Keratinocyte (primary cell): ENCODE results near the gene RBM18. TPM values are rescaled to one million over a fixed set of nuclear protein-coding genes. Genes with fewer than 3 reads are reported as not detected.

Experiments
- DNase-seq: peaks from one replicate; pipeline ENCODE4 v3.0.0-alpha.2; 2011; ENCODE audit warnings: low read depth, missing footprints, low spot score
- FAIRE-seq: peaks from 2 replicates; lab custom pipeline; 2011; peaks lifted over from hg19 to GRCh38; lab: Jason Lieb, UNC
- H2AFZ ChIP-seq: 2 replicates; pipeline ENCODE4 v1.6.0; 2012; ENCODE audit warnings: low read length, control low read depth, inconsistent platforms; ENCODE audit not compliant: control insufficient read depth
- H3K27ac ChIP-seq: 2 replicates; pipeline ENCODE4 v1.5.1; 2011; ENCODE audit warnings: low read length; ENCODE audit not compliant: control insufficient read depth, insufficient read depth
- H3K27me3 ChIP-seq: 3 replicates; pipeline ENCODE4 v1.6.0; 2011; ENCODE audit warnings: low read length; ENCODE audit not compliant: control insufficient read depth, insufficient read depth; ENCODE audit errors: extremely low read depth
- H3K36me3 ChIP-seq, 2 experiments: 2 replicates in 1 of 2; 3 replicates in 1 of 2; pipeline ENCODE4 v1.5.1; 2011; ENCODE audit warnings: low read length in 2 of 2, mild to moderate bottlenecking in 1 of 2; ENCODE audit not compliant: control insufficient read depth in 2 of 2, insufficient read depth in 2 of 2; ENCODE audit errors: extremely low read depth in 1 of 2
- H3K4me1 ChIP-seq: 3 replicates; pipeline ENCODE4 v1.5.1; 2011; ENCODE audit warnings: low read length; ENCODE audit not compliant: control insufficient read depth, insufficient read depth; ENCODE audit errors: extremely low read depth
- H3K4me2 ChIP-seq: 3 replicates; pipeline ENCODE4 v1.6.0; 2011; ENCODE audit warnings: low read depth, low read length; ENCODE audit not compliant: control insufficient read depth, insufficient read depth; ENCODE audit errors: extremely low read depth
- H3K4me3 ChIP-seq, 3 experiments: fragments of 200-600 bp in 1 of 3; sonication (generic) in 1 of 3; 2 replicates in 2 of 3; 3 replicates in 1 of 3; pipeline ENCODE4 v1.5.1; 2011 to 2016; ENCODE audit warnings: low read length in 3 of 3, mild to moderate bottlenecking in 3 of 3, control low read depth in 2 of 3, inconsistent platforms in 1 of 3, low read depth in 1 of 3, mixed read lengths in 1 of 3, mixed run types in 1 of 3, moderate library complexity in 1 of 3; ENCODE audit not compliant: control insufficient read depth in 2 of 3, insufficient read depth in 2 of 3; ENCODE audit errors: extremely low read depth in 1 of 3
- H3K79me2 ChIP-seq: 2 replicates; pipeline ENCODE4 v1.6.0; 2012; ENCODE audit warnings: low read length; ENCODE audit not compliant: control insufficient read depth, insufficient read depth
- H3K9ac ChIP-seq: 3 replicates; pipeline ENCODE4 v1.6.0; 2011; ENCODE audit warnings: low read length; ENCODE audit not compliant: control insufficient read depth, insufficient read depth; ENCODE audit errors: extremely low read depth
- H3K9me1 ChIP-seq: 3 replicates; pipeline ENCODE4 v1.6.0; 2011; ENCODE audit warnings: low read length; ENCODE audit not compliant: control insufficient read depth, insufficient read depth; ENCODE audit errors: extremely low read depth
- H3K9me3 ChIP-seq: 2 replicates; pipeline ENCODE4 v1.5.1; 2012; ENCODE audit warnings: low read depth, low read length; ENCODE audit not compliant: control insufficient read depth
- H4K20me1 ChIP-seq: 3 replicates; pipeline ENCODE4 v1.6.0; 2011; ENCODE audit warnings: low read length; ENCODE audit not compliant: control insufficient read depth, insufficient read depth; ENCODE audit errors: extremely low read depth
- EZH2 ChIP-seq: IDR thresholded peaks from one replicate; pipeline ENCODE4 v1.6.1; 2012; ENCODE audit warnings: inconsistent platforms, mild to moderate bottlenecking, low read length, moderate library complexity
- dilution Hi-C: fragments of 300-500 bp; cut with MboI; formaldehyde crosslinking; loops from one replicate; pipeline ENCODE4 v1.7.0; 2020; ENCODE audit warnings: low sequenced_read_pairs; ENCODE audit not compliant: extremely low pct_ligation_motif_present
- polyA plus RNA-seq, 5 experiments: library from polyadenylated mRNA; depleted of rRNA in 3 of 5; stranded (reverse) in 3 of 5; stranded (forward) in 1 of 5; unstranded in 1 of 5; fragments of >200 nt; gene quantifications; 1 replicate in 1 of 5; 2 replicates in 3 of 5; 3 replicates in 1 of 5; pipeline versions ENCODE4 v1.2.1 to v1.2.3, GENCODE V29; 2011 to 2012; ENCODE audit warnings: missing spikeins in 2 of 5, low read depth in 1 of 5, low replicate concordance in 1 of 5
- TF ChIP-seq, protein P1 (sequence below), 3 experiments: IDR thresholded peaks in 1 of 3; conservative IDR thresholded peaks in 1 of 3; optimal IDR thresholded peaks in 1 of 3; 2 replicates in 2 of 3; 3 replicates in 1 of 3; pipeline versions ENCODE3 to v1.5.1; 2011; ENCODE audit warnings: low read length in 3 of 3, mild to moderate bottlenecking in 3 of 3, moderate library complexity in 2 of 3, control low read depth in 1 of 3, inconsistent platforms in 1 of 3; ENCODE audit not compliant: insufficient read depth in 2 of 3; ENCODE audit errors: extremely low read depth in 1 of 3

RBM18 gene
- polyA plus RNA-seq, 1 donor (not counting 4 experiments of a cell fraction or from before 2014, with no cell fraction given) = 43.4 TPM

DNA sequence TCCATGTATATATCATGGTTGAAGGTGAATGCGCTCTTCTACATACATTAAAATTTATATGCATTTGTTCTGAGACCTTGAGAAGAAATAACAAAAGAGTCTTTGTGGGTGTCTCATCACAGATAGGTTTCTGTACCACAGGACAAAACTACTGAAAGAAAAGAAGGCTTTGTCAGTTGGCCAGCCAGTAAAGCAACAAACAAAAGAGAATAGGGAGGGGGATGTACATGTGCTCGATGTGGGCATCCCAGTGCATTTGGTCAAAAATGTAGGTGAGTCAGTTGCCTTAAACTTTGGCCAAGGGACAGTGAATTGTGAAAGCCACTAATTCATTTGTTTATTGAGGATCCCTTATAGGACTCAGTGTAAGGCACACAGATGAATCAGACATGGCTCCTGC, 13.3 kb downstream of the RBM18 start:
- dilution Hi-C loops = no loop called here
- no peak overlapping the region for H3K9ac ChIP-seq
- H3K27ac ChIP-seq = no peak overlapping the region
- H3K9me3 ChIP-seq = no peaks in the 10 kb centered on the region
- peaks cover 7 to 16% of the 10 kb centered on the region in 2 experiments for H3K36me3 ChIP-seq
- FAIRE-seq = no peak
- H3K4me1 ChIP-seq = no peaks in the 10 kb centered on the region
- H3K4me2 ChIP-seq = no peak overlapping the region
- no peaks in the 10 kb centered on the region for H3K9me1 ChIP-seq
- H3K27me3 ChIP-seq = no peaks in the 10 kb centered on the region
- H3K79me2 ChIP-seq = peaks cover 9% of the 10 kb centered on the region
- TF ChIP-seq, protein P1, sequence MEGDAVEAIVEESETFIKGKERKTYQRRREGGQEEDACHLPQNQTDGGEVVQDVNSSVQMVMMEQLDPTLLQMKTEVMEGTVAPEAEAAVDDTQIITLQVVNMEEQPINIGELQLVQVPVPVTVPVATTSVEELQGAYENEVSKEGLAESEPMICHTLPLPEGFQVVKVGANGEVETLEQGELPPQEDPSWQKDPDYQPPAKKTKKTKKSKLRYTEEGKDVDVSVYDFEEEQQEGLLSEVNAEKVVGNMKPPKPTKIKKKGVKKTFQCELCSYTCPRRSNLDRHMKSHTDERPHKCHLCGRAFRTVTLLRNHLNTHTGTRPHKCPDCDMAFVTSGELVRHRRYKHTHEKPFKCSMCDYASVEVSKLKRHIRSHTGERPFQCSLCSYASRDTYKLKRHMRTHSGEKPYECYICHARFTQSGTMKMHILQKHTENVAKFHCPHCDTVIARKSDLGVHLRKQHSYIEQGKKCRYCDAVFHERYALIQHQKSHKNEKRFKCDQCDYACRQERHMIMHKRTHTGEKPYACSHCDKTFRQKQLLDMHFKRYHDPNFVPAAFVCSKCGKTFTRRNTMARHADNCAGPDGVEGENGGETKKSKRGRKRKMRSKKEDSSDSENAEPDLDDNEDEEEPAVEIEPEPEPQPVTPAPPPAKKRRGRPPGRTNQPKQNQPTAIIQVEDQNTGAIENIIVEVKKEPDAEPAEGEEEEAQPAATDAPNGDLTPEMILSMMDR (optimal IDR thresholded peaks at IDR 0.05 in 1 of 3, IDR thresholded peaks at IDR 0.05 in 1 of 3, conservative IDR thresholded peaks at IDR 0.05 in 1 of 3; ENCODE audit: extremely low read depth in 1 of 3, insufficient read depth in 2 of 3, low read length in 3 of 3) = no peak
- no peak for TF ChIP-seq EZH2
- DNase-seq = no peak
- H2AFZ ChIP-seq = no peak overlapping the region
- no peaks in the 10 kb centered on the region for H4K20me1 ChIP-seq
- no peak overlapping the region for H3K4me3 ChIP-seq

DNA sequence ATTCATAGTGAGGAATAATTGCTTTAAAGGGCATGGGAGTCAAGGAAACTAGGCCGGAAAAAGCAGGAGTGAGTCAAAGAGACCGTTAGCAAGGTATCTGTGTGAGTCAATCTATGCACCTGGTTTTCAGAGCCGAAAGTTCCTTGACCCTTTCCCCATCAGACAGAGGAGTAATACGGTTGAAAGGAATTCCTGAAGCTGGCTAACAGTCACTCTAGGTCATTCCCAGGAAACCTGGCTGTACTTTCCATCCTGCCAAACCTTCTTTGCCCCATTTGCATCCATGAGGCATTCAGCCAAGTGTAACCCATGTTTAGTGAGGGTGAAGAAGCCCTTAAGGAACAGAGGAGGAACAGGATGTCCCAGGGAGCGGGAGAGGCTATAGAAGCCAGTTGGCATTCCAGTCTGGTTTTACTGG, 16.2 kb downstream of the RBM18 start:
- H3K4me1 ChIP-seq = no peaks in the 10 kb centered on the region
- TF ChIP-seq EZH2 = no peak
- TF ChIP-seq, protein P1 (optimal IDR thresholded peaks at IDR 0.05 in 1 of 3, IDR thresholded peaks at IDR 0.05 in 1 of 3, conservative IDR thresholded peaks at IDR 0.05 in 1 of 3; ENCODE audit: extremely low read depth in 1 of 3, insufficient read depth in 2 of 3, low read length in 3 of 3) = no peak
- no peaks in the 10 kb centered on the region for H3K9me1 ChIP-seq
- no peak overlapping the region for H3K4me3 ChIP-seq
- H2AFZ ChIP-seq = no peak overlapping the region
- H3K79me2 ChIP-seq = peaks cover 2% of the 10 kb centered on the region
- FAIRE-seq (peak; percentile 75), DNase-seq (no peak)
- peak overlapping the region; percentile 72 for H3K27ac ChIP-seq
- no peaks in the 10 kb centered on the region for H3K9me3 ChIP-seq
- H4K20me1 ChIP-seq = no peaks in the 10 kb centered on the region
- dilution Hi-C loops = no loop called here
- peak overlapping the region; percentile 12 for H3K4me2 ChIP-seq
- H3K36me3 ChIP-seq = peaks cover 8 to 23% of the 10 kb centered on the region in 2 experiments
- H3K27me3 ChIP-seq = no peaks in the 10 kb centered on the region
- H3K9ac ChIP-seq = no peak overlapping the region
